Activated T-cell treated with anti-CD3 and anti-CD28 coated beads for 1 hour (primary cell): ENCODE measurements around the gene MED27.

Experiments
- DNase-seq: peaks from one replicate; pipeline ENCODE4 v3.0.0-alpha.2; 2020; ENCODE audit warnings: low read depth

Gene MED27

DNA sequence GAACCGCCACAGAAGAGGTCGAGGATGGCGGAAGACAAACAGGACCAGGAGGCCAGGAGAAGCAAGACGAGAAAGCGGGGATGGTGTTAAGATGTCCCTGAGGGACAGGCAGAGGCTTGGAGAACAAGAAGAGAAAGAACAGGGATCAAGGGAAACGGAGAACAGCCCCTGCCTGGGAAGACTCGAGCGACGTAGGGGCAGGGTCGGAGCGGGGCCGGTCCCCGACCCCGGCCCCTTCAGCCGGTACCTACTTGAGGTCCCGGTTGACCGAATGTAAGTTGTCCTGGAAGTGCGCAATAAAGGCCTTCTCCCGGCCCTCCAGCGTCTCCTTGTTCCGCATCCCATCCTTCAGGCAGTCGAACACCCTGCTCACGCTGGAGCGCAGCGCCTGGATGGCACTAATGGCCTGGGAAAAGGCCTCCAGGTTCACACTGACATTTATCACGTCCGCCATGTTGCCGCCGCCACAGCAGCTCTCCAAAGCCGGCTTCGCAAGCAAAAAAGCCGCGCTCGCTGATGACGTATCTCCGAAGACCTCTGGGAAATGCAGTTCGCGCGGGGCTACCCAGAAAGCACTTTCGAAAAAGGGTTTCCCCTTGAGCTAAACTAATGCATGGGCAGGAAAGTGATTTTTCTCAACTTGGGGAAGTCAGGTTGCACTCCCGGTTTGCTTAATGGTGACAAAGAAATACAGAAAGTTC, at the start of gene MED27:
MED27 (minus strand) TSS at position 477 of the 701 bp plus-strand sequence; CDS start at position 454, 23 bp downstream.
- DNase-seq: peak; percentile 83

DNA sequence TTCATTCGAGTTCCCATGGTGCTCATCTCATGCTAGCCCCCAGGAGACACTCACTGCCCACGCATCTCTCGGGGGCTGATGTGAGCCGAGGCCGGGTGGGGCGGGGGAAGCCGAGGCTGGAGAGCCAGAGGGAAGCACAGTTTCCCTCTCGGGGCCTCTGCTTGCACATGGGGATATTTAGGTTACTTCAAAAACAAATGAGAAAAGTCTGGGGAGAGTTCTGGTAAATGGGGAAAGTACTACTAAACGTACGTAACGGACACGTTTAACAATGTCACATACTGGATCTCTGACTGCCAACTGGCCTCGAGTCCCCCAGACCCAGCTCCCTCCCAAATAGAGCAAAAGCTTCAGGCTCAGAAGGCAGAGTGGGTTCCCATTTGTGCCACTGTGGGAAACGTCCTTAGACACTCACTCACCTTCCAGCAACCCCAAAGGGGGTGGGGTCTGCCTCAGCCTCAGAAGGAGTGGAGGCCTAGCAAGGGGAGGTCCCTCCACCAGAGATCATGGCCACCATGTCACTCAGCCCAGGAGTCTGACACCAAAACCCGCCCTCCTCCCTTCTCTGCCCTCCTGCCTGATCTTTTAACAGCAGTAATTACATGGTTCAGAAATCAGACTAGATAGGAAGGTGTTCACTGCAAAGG, 48.3 kb upstream of the MED27 start:
- no peak for DNase-seq

DNA sequence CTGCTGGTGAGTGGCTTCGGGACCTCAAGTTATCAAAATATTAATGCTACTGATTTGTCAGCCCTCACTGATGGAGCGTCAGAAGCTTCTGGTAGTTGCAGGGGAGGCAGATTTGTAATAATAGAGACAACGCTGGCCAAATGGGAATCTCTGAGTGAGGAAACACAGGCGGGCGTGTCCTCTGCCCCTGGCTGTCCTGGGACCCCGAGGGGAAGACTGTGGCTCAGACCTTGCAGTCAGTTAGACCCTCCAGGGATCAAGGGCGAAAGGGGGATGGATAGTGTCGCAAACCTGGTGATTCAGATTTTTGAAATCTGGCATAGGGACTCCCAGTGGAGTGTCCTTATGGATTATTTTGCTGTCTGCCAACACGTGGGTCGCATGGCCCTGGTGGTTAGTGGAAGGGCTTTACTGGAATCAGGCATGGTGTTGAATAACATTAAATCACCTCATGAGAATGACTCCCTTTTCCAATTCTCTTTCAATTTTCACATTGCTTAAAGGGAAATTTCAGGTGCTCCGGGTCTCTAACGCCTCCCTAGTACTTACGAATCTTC, 47.1 kb upstream of the MED27 start:
- no peak for DNase-seq

- no peak for DNase-seq
Measured at GRCh38 chr9:132125944-132126679, 46.4 kb upstream of the MED27 start.

- no peak for DNase-seq
Measured at GRCh38 chr9:132125361-132125760, 45.7 kb upstream of the MED27 start.

GRCh38 chr9:132124800-132125199, 45.1 kb upstream of the MED27 start:
- DNase-seq: no peak

DNA sequence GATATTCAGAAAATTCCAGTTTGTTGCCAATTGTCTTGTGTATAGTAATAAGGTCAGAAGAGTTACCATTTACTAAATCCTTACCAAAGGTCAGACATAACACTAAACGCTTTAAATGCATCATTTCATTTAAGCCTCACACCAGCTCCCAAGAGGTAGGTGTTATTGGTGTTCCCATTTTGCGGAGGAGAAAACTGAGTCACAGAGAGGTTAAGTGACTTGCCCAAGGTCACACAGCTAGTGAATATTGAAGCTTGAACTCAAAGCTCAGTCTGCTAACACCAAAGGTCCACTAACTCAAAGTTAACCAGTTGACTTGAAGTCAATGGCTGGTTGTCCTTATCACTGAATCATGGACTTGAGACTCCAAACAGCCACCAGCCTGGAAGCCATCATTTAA, 41.4 kb upstream of the MED27 start:
- no peak for DNase-seq

GRCh38 chr9:132117694-132118093, 38.0 kb upstream of the MED27 start:
- no peak for DNase-seq

- no peak for DNase-seq
Measured at GRCh38 chr9:132116583-132116982, 36.9 kb upstream of the MED27 start.

DNA sequence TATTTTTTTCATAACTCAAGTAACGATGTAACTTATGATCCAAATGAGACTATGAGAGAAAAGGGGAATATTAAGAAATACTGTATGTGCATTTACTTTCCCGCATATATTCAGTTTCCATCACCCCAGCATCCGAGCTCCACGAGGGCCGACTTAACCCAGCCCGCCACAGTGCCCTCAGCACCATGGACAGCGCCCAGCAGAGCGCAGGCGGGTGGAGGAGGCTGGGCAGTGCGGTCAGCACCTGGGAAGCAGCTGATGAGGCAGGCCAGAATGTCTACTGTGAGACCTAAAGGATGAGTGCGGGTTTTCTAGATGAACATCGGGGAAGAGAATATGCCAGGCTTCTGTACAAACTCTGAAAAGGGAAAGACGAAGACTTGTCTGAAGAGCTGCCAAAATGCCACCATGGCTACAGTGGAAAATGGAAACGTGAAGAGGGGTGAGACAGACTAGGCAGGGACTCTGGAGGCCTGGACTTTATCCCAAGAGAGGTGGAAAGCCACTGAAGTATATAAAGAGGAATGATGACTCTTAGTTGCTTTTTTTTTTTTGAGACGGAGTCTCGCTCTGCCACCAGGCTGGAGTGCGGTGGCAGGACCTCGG, 34.5 kb upstream of the MED27 start:
- DNase-seq: peak; percentile 12

- no peak for DNase-seq
Measured at GRCh38 chr9:132109291-132109690, 29.6 kb upstream of the MED27 start.

GRCh38 chr9:132108728-132109127, 29.1 kb upstream of the MED27 start:
- DNase-seq: no peak

DNA sequence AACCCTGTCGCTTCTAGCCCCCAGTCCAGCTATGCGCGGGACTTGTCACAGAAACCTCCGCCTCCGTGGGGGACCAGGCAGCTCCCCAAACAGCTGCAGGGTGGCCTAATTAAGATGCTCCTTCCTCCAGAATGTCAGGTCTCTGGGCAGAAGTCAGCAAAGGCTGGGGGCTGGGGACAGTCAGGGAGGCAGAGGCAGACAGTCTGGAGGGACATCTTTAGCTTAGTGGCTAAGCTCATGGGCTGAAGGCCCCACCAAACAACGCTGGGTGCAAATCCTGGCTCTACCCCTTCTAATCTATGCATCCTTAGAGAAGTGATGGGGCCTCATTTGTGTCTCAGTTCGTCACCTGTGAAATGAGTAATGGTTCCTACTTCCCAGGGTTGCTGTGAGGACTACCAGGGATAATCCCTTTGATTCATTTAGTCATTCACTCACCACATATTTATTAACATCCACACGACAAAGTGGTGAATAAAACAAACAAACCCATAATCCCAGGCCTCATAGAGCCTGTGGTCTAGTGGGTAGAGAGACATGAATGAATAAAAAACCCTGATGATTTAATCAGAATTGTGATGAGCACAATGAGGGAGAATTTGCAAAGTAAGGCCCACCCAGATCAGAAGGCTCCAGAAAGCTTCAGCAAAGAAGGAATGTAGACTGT, 20.2 kb upstream of the MED27 start:
- no peak for DNase-seq

- DNase-seq: no peak
Measured at GRCh38 chr9:132099167-132099566, 19.5 kb upstream of the MED27 start.

GRCh38 chr9:132094314-132094791, 14.7 kb upstream of the MED27 start:
- DNase-seq: no peak

- no peak for DNase-seq
Measured at GRCh38 chr9:132090771-132091170, 11.1 kb upstream of the MED27 start.

- no peak for DNase-seq
Measured at GRCh38 chr9:132087438-132088030, 7.9 kb upstream of the MED27 start.

- no peak for DNase-seq
Measured at GRCh38 chr9:132082188-132082587, 2.5 kb upstream of the MED27 start.

DNA sequence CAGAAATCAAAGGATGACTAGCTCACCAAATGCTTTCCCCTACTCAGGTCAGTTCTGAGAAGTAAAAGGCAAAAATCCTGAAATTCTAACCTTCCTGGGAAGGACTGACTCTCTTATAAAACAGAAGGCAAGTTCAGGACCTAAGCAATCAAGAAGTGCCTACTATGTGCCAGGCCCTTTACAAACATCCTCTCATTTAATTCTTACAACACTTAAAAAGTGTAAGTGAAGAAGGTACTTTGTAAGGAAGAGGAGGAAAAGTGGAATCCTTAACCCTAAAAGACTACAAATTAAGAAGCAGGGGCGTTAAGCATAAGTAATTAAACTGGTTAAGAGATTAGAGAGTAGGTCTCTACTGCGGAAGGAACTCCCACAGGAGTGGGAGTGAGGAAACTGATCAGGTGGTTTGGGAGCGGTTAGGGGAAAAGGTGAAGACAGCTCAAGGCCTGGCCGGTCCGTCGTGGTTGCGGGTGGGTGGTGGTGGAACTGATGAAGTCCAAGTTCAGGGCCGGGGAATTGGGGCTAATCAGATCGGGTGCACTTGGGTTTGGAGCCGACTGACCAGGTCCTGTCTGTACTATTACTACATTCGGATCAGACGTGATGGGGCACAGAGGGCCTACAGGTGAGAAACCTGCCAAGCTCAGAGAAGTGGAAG, 839 bp downstream of the MED27 start:
- DNase-seq: no peak

DNA sequence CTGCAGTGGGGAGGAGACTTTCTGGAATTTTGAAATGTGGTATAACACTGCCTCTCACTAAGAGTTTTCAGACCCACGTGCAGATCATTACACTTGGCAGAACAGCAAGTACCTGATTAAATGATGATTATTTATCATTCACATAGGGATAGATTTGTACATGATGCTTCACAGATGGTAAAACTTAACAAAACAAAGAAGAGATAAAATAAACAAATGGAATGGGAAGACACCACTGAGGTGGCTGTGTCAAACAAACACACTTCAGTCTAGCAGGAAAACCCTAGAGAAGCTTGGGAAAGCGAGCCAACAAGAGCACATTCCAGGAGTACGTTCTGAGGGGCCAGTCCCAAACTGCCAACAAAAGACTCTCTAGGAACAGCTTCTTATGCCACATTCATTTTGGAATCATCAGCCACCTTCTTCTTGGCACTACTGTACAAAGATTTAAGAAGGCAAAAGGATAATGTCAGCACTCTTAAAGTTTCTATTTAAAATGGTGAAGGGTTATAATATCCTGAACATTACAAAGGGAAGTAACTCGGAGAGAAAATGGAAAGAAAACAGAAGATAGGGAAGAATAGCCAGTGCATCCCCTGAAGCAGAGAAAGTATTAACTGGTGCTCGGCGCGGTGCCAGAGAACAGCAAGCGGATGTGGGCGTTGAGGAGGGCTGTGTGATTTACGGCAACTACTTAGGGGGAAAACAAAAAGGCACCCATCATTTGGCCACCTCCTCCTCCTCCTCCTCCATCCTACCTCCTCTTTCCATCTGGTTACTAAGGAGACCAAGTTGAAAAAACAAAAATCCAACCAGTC, 1.6 kb downstream of the MED27 start:
- DNase-seq: peak; percentile 13
